GM18520 (cell line): Measurements from ENCODE around the gene ADGRL1.
"Not testable (repeated sequence)": the region's sequence is repeated elsewhere in the genome, so short reads cannot be mapped to it uniquely, and the experiment has no call there.

Source experiments
- ATAC-seq: cut with Tn5 transposase; IDR thresholded peaks from one replicate; pipeline ENCODE4 v1.9.1; 2021; ENCODE audit not compliant: unreplicated experiment

ADGRL1 gene

DNA sequence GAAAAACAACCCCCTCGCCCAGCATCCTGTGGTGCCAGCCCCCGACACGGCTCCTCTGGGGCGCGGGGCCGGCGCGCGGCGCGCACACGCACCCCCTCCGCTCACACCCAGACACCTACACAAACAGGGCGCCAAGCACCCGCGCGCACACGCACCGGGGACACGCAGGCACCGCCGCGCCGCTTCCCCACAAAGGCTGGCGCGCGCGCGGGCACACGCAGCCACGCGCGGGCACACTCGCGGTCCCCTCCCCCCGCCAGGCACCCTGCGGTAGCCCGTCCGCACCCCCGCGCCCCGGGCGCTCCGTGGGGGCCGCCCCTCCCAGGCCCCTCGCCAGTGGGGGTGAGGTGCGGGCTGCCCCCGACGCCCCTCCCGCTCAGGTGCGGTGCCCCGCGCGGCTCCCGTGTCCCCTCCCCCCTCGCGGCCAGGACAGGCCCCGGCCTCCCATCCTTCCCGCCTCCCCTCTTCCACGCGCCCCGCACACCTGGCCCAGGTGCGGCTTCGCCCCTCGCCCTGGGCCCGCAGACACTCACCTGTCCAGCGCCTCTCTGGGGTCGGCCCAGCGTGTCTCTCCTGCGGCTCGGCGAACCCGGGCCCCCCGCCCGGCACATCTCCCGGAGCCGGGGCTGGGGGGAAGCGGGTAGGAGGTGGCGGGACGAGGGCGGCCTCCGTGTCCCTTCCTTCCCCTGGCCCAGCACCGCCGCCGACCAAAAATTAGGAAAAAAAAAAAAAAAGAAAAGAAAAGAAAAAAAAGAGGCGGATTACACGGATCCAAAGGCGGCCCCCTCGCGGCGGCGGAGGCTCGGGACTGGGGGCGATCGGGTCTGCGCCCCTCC, at the start of gene ADGRL1:
ADGRL1 (minus strand) TSS at position 718 of the 836 bp plus-strand sequence. CDS start 22,567 bp downstream, outside the sequence.
- ATAC-seq: not testable (repeated sequence)

DNA sequence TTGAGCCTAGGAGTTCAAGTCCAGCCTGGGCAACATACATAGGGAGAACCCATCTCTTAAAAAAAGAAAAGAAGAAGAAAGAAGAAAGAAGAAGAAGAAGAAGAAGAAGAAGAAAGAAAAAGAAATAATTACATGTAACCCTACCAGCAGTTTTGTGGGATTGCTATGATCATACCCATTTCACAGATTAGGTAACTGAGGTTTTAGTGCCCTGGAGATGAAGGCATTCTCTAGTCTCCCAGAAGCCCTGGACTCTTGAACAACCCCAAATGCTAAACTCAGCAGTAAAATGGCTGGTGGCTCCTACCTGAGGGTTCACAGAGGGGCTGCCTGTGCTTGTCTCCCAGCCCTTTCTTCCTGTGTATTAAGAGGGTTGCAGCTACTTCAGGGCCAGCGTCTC, 49.3 kb upstream of the ADGRL1 start:
- ATAC-seq: not testable (repeated sequence)

DNA sequence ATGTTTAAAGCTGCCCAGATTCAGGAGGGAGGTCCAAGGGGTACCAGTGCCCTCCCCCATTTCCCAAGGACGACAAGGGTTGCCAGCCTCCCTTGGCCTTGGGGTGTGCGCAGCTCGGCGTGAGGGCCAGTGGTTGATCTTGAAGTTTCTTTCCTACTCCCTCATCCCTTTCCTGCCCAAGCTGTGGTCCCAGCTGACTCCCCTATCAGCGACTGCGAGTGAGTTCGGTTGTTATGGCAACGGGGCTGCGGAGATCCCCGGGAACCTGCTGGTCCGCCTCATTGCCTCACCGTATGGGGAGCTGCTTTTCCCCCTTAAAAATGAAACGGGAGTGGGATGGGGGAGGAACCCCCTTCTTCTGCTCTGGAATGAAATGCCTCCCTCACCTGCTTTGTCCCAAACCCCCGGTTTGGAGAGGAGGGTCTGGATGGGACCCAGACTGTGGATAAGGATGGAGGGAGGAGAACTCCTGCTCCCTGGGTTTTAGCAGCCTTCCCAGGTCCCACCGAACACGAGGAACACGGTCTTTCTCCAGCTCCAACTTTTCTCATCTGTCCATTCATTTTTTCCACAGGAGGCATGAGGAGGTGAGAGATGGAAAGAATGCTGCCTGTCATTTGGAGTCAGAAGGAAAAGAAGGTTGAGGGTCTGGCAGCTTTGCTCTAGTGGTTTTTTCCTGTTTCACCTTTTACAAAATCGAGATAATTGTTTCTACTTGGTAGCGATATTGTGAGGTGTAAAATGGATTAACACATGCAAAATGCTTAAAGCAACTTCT, 48.0 kb upstream of the ADGRL1 start:
- ATAC-seq: not testable (repeated sequence)

DNA sequence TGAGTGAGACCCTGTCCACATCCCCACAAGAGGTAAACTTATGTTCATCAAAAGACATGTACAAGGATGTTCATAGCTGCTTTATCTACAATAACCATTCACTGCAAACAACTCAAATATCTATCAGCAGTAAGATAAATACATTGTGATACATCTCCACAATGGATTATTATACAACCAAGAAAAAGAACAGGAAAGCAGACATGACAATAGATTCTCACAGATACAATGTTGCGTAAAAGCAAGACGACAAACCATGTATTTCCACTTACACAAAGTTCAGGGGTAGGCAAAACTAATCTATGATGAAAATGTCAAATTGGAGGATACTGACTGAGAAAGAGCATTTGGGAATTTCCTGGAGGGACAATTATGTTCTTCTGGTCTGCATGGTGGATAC, 46.2 kb upstream of the ADGRL1 start:
- not testable (repeated sequence) for ATAC-seq

DNA sequence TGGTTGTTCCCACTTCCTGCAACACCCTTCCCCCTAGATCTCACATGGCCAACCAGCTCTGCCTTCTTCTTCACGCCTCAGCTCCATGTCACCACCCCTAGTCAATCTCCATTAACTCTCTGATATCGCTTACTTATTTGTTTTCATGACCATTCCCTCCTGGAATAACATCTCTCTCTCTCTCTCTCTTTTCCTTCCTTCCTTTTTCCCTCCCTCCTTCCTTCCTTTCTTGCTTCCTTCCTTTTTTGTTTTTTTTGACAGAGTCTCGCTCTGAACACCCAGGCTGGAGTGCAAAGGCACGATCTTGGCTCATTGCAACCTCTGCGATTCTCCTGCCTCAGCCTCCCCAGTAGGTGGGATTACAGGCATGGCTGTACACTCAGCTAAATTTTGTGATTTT, 44.9 kb upstream of the ADGRL1 start:
- no peak for ATAC-seq

DNA sequence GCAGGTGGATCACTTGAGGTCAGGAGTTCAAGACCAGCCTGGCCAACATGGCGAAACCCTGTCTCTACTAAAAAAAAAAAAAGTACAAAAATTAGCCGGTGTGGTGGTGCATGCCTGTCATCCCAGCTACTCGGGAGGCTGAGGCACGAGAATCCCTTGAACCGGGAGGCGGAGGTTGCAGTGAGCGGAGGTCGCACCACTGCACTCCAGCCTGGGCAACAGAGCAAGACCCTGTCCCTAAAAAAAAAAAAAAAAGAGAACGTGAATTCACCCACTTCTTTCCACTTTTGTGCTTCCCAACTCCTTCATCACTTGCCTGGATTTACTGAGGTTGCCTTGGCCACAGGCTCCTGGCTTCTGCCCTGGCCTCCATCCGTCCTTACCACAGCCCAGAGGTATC, 44.3 kb upstream of the ADGRL1 start:
- not testable (repeated sequence) for ATAC-seq

DNA sequence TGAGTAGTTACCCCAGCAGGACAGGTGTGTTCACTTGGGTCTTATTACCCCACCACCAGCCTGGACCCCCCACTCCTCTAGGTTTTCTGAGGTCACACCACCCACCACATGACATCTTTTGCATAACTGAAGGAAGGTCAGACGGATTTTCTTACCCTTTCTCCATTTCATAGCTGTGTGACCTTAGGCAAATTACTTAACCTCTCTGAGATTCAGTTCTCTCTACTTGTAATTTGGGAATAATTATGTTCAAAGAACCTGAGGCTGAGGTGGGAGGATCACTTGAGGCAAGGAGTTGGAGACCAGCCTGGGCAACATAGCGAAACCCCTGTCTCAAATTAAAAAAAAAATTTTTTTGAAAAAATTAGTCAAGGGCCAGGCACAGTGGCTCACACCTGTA, 43.9 kb upstream of the ADGRL1 start:
- ATAC-seq: not testable (repeated sequence)

DNA sequence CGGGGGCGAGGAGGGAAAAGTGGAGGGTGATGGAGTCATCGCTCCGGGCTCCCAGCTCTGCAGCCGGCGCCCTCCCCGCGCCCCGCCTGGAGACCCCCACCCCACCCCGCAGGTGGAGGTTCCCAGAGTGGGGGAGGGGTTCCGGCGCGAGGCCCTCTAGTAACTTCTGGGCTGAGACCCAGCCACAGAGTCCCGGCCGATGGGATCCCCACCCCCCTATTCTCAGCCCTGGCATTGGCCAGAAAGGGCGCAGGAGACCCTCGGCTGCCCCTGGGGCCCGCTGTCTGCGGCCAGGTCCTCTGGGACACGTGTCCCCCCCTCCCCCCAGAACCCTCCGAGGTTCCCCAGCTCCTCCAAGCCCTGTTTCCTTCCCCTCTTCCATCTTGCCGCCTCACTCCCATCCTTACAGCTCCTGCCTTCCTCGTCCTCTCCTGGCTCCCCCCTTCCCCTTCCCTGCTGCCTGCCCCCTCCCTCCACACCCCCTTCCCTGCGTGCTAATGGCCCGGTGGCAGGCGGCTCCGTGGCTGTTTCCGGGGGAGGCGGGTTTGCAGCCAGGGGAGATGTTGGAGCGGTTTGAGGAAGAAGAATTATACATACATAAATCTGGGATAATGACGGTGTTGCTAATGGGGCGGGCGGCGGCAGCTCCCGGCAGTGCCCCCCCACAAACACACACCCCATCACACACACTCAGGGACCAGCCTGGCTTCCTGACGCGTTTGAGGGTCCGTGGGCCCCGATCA, 43.2 kb upstream of the ADGRL1 start:
- not testable (repeated sequence) for ATAC-seq

DNA sequence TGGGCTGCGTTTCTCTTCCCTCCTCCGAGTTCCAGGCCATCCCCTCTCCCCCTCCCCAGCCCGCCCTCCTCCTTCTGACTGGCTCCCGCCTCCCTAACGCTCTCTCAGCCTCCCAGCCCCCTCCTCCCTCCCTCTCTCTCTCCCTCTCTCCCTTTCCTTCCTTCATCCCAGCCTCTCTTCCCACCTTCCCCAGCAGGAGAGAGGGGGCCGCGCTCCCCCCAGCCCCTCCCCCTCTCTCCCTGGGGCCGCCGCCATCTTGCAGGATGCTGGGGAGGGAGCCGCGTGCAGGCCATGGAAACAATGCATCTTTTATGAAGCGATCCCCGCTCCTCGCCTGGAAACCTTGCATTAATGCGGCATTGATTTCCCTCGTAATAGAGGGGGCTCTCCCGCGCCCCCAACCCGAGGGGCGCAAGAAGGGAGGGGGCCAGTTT, 42.6 kb upstream of the ADGRL1 start:
- ATAC-seq: no peak

DNA sequence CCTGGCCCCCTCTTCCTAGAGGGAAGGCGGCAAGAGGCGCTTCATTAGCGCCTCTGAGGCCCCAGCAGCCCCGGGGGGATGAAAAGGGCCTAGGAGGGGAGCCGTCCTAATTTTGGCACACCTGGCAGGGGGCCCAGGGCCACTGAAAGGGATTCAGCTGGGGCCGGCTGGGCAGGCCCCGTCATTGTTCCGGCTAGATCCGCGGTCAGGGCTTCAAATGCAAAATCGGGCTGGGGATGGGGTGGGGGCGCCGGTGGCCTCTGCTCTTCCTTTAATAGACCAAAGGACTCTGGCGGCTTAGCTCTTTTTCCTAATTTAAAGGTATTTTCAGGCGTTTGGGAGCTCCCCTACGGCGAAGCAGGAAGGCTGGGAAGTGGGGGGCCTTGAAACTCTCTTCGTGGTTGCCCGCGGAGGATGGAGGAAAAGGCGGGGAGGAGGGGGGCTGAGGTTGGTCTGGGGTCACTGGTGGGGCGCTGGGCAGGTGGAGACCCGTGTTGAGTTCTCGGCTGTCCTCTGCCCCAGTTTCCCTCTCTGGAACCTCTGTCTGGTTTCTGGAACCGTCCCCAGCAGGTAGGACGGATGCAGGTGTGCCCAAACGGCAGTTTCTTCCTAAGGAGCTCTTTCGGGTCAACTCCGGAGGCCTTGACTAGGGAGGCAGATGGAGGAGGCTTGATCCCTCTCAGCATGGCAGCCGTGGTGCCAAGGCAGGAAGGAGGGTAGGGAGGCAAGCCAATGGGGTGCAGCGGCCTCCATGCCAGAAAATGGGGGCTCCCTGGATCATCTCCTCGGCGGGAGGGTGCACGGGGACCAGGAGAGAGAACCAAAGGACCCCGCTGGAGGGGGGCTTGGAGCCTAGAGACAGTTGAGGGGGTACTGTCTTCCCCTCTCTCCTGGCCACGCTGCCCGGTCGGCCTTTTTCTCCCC, 41.8 kb upstream of the ADGRL1 start:
- not testable (repeated sequence) for ATAC-seq

DNA sequence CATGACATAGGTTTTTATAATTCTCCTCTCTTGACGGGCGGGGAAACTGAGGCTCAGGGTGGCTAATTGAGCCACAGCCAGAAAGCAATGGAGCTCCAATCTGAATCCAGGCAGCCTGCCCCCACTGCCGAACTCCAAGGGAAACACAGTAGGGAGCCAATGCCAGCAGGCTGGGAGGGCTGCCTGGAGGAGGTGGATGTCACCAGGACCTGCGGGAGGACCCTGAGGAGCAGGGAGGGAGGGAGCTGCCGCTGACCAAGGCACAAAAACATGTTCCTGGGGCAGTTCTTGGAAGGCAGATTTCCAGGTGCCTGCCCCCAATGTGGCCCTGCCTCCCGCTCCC, 41.2 kb upstream of the ADGRL1 start:
- ATAC-seq: not testable (repeated sequence)

DNA sequence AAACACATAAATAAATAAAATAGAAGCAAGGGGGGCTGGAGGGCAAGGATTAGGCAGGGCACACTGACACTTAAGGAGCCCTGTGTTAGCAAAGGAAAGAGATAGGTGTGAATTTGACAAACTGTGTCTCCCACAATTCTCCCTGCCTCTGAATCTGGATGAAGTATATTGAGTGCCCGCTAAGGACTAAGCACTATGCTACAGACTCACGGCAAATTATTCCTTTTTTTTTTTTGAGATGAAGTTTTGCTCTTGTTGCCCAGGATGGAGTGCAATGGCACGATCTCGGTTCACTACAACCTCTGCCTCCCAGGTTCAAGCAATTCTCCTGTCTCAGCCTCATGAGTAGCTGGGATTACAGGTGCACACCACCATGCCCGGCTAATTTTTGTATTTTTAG, 38.4 kb upstream of the ADGRL1 start:
- ATAC-seq: not testable (repeated sequence)

DNA sequence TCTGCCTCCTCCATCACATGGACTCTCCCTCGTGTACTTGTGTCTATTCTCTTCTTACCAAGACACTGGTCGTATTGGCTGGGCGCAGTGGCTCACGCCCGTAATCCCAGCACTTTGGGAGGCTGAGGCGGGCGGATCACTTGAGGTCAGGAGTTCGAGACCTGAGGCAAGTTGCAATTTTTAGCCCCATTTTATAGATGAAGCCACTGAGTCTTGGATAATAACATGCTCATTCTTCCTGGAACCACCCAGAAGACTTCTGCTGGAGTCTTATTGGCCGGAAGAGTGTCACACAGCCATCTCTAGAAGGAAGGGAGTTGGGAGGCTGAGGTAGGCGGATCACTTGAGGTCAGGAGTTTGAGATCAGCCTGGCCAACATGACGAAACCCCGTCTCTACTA, 37.7 kb upstream of the ADGRL1 start:
- not testable (repeated sequence) for ATAC-seq

DNA sequence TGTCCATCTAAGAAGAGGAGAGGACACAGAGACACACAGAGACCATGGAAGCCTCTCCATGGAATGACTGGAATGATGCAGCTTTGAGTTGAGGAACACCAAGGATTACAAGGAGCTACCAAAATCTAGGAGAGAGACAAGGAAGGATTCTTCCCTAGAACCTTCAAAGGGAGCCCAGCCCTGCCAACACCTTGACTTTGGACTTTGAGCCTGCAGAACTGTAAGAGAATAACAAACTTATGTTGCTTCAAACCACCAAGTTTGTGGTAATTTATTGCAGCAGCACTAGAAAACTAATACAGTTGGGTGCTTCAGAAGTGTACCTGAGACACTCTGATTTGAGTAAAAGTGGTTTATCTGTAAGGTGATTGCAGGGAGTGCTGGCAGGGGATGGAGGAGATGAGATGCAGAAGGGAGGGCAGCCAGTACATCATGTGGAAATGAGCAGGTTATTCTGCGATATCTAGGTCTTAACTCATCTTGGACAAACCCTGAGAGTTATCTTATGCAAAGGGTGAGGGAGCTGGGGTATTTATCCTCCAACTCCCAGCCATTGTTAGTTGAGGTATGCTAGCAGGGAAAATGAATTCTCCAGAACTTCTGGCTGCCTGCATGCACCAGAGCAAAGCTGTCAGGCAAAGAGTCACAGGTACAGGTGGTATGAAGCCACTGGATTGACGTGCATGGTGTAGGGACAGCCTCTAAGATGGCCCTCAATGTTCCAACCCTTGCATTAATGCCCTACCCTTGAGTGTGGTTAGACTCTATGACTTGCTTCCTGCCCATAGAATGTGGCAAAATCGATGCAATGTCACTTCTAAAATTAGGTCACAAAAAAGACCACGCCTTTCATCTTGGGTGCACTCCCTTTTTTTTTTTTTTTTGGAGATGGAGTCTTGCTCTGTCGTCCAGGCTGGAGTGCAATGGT, 31.3 kb upstream of the ADGRL1 start:
- ATAC-seq: no peak

DNA sequence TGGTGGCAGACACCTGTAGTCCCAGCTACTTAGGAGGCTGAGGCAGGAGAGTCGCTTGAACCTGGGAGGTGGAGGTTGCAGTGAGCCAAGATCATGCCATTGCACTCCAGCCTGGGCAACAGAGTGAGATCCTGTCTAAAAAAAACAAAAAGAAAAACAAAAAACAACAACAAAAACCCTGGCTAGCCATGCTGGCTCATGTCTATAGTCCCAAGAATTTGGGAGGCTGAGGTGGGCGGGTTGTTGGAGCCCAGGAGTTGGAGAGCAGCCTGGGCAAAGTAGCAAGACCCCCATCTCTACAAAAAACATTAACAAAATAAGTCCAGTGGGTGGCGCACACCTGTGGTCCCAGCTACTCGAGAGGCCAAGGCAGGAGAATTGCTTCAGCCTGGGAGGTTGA, 27.0 kb upstream of the ADGRL1 start:
- ATAC-seq: not testable (repeated sequence)

DNA sequence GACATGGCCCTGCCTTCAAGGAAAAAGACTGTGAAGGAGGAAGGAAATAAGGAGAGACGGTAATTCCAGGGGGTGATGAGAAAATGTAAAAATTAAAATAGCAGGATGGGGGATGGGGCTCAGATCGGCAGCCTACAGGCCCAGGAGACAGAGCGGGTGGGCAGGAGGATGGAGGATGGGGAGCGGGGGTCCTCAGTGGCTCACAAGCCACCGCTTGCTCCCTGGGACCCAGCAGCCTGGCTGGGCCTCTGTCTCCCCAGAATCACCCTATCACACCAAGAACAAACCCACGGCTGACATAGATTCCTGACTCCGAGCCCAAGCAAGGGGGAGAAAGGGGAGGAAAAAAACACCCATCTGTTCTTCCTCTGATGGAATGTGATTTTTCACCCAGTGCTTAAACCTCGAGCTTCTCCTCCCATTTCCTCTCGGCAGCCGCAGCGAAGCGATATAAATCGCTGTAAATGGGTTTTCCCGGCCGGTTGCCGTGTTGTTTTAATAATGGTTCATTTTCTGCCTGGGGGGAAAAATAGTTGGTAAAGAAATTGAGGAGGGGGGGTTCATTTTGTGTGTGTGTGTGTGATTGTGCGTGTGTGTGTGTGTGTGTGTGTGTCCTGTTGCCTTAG, 22.6 kb upstream of the ADGRL1 start:
- not testable (repeated sequence) for ATAC-seq

DNA sequence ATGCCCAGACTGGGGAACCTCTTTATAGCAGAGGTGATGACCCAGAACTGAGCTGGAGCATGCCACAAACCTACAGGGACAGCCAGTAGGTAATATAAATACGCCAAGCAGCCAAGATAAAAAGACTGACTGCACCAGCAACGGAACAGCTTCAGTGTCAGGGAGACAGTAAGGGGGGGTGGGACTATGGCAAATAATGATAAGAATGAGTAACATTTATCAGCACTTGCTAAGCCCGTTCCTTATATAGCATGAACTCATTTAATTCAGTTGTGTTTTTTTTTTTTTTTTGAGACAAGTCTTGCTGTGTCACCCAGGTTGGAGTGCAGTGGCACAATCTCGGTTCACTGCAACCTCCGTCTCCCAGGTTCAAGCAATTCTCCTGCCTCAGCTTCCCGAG, 20.5 kb upstream of the ADGRL1 start:
- ATAC-seq: not testable (repeated sequence)

DNA sequence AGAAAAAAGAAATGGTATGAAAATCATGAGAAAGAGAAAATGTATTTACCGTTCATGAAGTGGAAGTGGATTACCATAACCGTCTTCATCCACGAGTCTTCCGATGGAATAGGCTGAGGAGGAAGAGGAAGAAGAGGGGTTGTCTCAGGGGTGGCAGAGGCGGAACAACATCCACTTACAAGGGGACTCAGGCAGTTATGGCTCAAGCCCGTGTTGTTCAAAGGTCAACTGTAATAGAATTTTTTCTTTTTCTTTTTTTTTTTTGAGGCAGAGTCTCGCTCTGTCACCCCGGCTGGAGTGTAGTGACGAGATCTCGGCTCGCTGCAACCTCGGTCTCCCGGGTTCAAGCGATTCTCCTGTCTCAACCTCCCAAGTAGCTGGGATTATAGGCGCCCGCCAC, 16.9 kb upstream of the ADGRL1 start:
- no peak for ATAC-seq

DNA sequence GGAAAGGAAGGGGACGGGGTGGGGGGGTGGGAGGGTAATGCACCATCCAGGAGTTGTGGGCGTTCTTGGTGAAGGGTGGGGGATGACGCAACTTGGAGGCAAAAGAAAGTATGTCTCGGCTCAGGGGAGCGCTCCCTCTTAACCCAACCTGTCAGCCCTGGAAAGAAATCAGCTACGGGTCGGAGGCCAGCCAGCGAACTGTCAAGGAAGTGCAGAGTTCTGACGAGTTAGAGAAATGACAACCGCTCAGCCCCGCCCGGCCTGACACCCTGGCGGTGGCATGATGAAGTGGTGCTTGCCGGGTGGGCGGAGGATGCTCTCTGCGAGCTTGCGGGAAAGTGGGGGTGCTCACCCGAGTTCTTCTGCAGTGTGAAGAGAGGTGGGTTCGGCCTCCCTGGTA, 15.4 kb upstream of the ADGRL1 start:
- ATAC-seq: not testable (repeated sequence)
